ENCODE measurements around the gene ADGRV1. TPM values are rescaled to one million over a fixed set of nuclear protein-coding genes. Genes with fewer than 3 reads are reported as not detected.

Gene ADGRV1
- polyA plus RNA-seq, 1 donor from 2014 or later = 3.7 TPM

- no peaks in the 10 kb centered on the region for H3F3A ChIP-seq (ENCODE audit: insufficient read depth, low read length, poor library complexity, severe bottlenecking)
- no peak overlapping the region for H2AFZ ChIP-seq (ENCODE audit: low read depth, low read length)
- TF ChIP-seq EZH2 (IDR thresholded peaks at IDR 0.05; ENCODE audit: borderline replicate concordance, insufficient read depth, low read length, poor library complexity, severe bottlenecking) = no peak
- TF ChIP-seq, protein P1, sequence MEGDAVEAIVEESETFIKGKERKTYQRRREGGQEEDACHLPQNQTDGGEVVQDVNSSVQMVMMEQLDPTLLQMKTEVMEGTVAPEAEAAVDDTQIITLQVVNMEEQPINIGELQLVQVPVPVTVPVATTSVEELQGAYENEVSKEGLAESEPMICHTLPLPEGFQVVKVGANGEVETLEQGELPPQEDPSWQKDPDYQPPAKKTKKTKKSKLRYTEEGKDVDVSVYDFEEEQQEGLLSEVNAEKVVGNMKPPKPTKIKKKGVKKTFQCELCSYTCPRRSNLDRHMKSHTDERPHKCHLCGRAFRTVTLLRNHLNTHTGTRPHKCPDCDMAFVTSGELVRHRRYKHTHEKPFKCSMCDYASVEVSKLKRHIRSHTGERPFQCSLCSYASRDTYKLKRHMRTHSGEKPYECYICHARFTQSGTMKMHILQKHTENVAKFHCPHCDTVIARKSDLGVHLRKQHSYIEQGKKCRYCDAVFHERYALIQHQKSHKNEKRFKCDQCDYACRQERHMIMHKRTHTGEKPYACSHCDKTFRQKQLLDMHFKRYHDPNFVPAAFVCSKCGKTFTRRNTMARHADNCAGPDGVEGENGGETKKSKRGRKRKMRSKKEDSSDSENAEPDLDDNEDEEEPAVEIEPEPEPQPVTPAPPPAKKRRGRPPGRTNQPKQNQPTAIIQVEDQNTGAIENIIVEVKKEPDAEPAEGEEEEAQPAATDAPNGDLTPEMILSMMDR (IDR thresholded peaks at IDR 0.05; ENCODE audit: poor library complexity, severe bottlenecking) = no peak
- TF ChIP-seq EP300 (conservative IDR thresholded peaks at IDR 0.05; ENCODE audit: poor library complexity, severe bottlenecking) = no peak
- TF ChIP-seq, protein P2, sequence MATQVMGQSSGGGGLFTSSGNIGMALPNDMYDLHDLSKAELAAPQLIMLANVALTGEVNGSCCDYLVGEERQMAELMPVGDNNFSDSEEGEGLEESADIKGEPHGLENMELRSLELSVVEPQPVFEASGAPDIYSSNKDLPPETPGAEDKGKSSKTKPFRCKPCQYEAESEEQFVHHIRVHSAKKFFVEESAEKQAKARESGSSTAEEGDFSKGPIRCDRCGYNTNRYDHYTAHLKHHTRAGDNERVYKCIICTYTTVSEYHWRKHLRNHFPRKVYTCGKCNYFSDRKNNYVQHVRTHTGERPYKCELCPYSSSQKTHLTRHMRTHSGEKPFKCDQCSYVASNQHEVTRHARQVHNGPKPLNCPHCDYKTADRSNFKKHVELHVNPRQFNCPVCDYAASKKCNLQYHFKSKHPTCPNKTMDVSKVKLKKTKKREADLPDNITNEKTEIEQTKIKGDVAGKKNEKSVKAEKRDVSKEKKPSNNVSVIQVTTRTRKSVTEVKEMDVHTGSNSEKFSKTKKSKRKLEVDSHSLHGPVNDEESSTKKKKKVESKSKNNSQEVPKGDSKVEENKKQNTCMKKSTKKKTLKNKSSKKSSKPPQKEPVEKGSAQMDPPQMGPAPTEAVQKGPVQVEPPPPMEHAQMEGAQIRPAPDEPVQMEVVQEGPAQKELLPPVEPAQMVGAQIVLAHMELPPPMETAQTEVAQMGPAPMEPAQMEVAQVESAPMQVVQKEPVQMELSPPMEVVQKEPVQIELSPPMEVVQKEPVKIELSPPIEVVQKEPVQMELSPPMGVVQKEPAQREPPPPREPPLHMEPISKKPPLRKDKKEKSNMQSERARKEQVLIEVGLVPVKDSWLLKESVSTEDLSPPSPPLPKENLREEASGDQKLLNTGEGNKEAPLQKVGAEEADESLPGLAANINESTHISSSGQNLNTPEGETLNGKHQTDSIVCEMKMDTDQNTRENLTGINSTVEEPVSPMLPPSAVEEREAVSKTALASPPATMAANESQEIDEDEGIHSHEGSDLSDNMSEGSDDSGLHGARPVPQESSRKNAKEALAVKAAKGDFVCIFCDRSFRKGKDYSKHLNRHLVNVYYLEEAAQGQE (IDR thresholded peaks at IDR 0.05; ENCODE audit: borderline replicate concordance) = no peak
- TF ChIP-seq SMC3 (conservative IDR thresholded peaks at IDR 0.05; ENCODE audit: poor library complexity) = no peak
- H3K4me2 ChIP-seq (ENCODE audit: low read length) = no peak overlapping the region
- H3K27me3 ChIP-seq (ENCODE audit: insufficient read depth, low read depth, low read length) = no peaks in the 10 kb centered on the region
- no peaks in the 10 kb centered on the region for H3K79me2 ChIP-seq (replicated peaks; ENCODE audit: insufficient read depth, low read length)
- no peak overlapping the region for H3K9ac ChIP-seq (ENCODE audit: low read length)
- no peak overlapping the region for H3K4me3 ChIP-seq (ENCODE audit: low read length)
- no peaks in the 10 kb centered on the region for H3K36me3 ChIP-seq (ENCODE audit: insufficient read depth, low read length)
- H3K27ac ChIP-seq (ENCODE audit: low read length) = no peak overlapping the region
- H4K20me1 ChIP-seq (ENCODE audit: insufficient read depth) = no peaks in the 10 kb centered on the region
- H3K9me3 ChIP-seq (ENCODE audit: low read length) = no peaks in the 10 kb centered on the region
- no peaks in the 10 kb centered on the region for H3K9me2 ChIP-seq (ENCODE audit: insufficient read depth, low read length)
These were observed 310.2 kb downstream of the ADGRV1 start for GRCh38 chr5:90868799-90869198.

- Histone ChIP-seq H3K9ac (ENCODE audit: low read length) (no peak overlapping the region), H3K27ac (ENCODE audit: low read length) (no peak overlapping the region), H3K9me3 (ENCODE audit: low read length) (no peaks in the 10 kb centered on the region), H3F3A (ENCODE audit: insufficient read depth, low read length, poor library complexity, severe bottlenecking) (no peaks in the 10 kb centered on the region), H3K79me2 (replicated peaks; ENCODE audit: insufficient read depth, low read length) (no peaks in the 10 kb centered on the region), H3K4me3 (ENCODE audit: low read length) (no peak overlapping the region), H4K20me1 (ENCODE audit: insufficient read depth) (no peaks in the 10 kb centered on the region), H3K9me2 (ENCODE audit: insufficient read depth, low read length) (no peaks in the 10 kb centered on the region), H2AFZ (ENCODE audit: low read depth, low read length) (no peak overlapping the region), H3K27me3 (ENCODE audit: insufficient read depth, low read depth, low read length) (no peaks in the 10 kb centered on the region), H3K4me2 (ENCODE audit: low read length) (no peak overlapping the region), H3K36me3 (ENCODE audit: insufficient read depth, low read length) (no peaks in the 10 kb centered on the region)
- TF ChIP-seq SMC3 (conservative IDR thresholded peaks at IDR 0.05; ENCODE audit: poor library complexity) (no peak), RAD21 (conservative IDR thresholded peaks at IDR 0.05) (no peak), EP300 (conservative IDR thresholded peaks at IDR 0.05; ENCODE audit: poor library complexity, severe bottlenecking) (no peak), EZH2 (IDR thresholded peaks at IDR 0.05; ENCODE audit: borderline replicate concordance, insufficient read depth, low read length, poor library complexity, severe bottlenecking) (no peak), TAF1 (IDR thresholded peaks at IDR 0.05; ENCODE audit: low read depth) (no peak), POLR2AphosphoS5 (IDR thresholded peaks at IDR 0.05) (no peak)
These were observed 312.9 kb downstream of the ADGRV1 start for GRCh38 chr5:90871391-90871991.

All from neural cell (in vitro differentiated cells).